NCI-H2196 (cell line): ENCODE measurements around the gene DYNLL2.
"Not testable (repeated sequence)": the region's sequence is repeated elsewhere in the genome, so short reads cannot be mapped to it uniquely, and the experiment has no call there.

Experiments used
- DNase-seq: peaks from one replicate; lab custom pipeline; 2025; ENCODE audit not compliant: unreplicated experiment; lab: John Stamatoyannopoulos, UW

Gene DYNLL2

GRCh38 chr17:58072862-58073261, 10.4 kb upstream of the DYNLL2 start:
- DNase-seq, result no peak

GRCh38 chr17:58073266-58073665, 10.0 kb upstream of the DYNLL2 start:
- not testable (repeated sequence) for DNase-seq

DNA sequence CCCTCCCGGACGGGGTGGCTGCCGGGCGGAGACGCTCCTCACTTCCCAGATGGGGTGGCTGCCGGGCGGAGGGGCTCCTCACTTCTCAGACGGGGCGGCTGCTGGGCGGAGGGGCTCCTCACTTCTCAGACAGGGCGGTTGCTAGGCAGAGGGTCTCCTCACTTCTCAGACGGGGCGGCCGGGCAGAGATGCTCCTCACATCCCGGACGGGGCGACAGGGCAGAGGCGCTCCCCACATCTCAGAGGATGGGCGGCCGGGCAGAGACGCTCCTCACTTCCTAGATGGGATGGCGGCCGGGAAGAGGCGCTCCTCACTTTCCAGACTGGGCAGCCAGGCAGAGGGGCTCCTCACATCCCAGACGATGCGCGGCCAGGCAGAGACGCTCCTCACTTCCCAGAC, 8.8 kb upstream of the DYNLL2 start:
- not testable (repeated sequence) for DNase-seq

GRCh38 chr17:58079300-58080033, 3.8 kb upstream of the DYNLL2 start:
- DNase-seq, result no peak

GRCh38 chr17:58081646-58082340, 1.4 kb upstream of the DYNLL2 start:
- no peak for DNase-seq

DNA sequence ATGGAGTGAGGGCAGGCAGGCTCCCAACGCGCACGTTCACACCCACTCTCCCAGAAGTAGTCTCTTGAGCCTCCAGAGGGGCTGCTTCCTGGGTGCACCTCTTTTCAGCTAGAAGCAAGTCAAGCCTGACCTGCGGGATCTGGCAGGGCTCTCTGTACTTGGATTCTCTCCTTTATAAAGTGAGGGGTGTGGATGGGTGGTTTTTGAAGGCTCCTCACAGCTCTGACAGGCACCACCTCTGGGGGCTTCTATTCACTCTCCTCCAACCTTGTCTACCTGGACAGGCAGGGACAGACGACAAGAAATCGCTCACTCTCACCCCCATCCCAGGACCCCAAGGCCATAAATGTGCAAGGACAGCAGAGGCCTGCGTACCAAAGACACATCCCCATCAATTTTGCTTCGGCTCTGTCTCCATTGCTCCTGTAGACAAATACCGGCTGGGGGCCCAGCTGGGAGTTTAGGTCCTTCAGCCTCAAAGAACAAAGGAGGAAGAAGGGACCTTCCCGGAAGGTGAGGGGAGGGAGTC, 814 bp upstream of the DYNLL2 start:
- DNase-seq, result no peak

GRCh38 chr17:58083491-58084316, 485 bp downstream of the DYNLL2 start:
- DNase-seq, result no peak

DNA sequence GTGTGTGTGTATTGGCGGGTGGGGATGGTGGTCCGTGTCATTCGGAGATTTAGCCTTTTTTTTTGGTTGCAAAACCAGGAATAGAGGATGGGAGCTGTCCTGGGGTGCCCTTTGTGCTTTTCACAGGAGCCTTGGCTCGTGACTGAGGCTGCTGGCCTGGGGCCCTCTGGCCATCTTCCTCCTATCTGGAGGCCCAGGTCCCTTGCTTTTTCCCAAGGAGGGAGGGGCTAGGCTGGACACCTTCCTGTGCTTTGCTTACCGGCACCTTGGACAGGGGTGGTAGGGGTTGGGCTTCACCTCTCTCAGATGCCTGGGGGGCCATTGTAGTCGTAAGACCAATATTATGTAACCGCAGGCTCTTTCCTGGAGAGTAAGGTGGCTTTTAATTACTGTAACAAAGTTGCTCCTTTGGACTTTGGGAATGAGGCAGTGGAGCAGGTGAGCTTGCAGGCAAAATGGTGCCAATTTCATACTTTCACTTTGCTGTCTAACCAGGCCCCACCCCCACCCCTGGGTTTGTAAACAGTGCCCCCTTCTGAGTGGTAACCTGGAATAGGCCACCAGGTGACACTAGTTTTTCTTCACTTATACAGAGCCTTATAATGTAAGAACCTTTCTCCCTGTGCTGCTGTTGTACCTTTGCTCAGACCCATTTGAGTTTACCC, 1.2 kb downstream of the DYNLL2 start:
- DNase-seq, result peak; percentile 33

DNA sequence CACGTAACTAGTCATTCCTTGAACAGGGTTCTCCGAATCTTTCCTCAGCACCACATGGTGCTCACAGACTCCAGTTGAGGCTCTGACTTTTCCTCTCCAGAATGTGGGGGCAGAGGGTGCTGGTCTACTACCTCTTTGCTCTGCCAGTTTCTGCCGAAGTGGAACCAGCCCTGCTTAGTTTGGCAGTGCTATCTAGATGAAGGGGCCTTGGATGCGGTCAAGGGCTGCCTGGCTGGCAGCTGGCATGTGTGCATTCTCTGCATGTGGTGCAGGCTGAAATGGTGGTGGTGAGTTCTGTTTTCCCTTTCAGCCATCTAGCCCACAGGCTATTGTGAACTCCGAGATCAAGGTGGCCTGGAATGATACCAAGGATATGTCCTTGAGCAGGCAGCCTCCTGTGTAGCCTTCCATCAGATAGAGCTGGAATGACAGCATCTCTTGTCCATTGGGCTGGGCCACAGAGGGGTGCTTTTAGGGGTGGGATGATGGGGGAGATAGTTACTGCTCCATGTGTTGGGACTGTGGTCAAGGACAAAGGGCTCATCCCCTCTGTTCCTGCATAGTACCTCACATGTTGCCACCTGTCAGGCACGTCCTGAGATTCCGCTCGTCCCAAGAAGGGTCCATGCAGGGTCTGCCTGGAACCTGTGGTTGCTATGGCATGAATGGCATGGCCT, 2.0 kb downstream of the DYNLL2 start:
- no peak for DNase-seq

- DNase-seq, result no peak
These were observed 3.7 kb downstream of the DYNLL2 start for GRCh38 chr17:58086953-58087352.

DNA sequence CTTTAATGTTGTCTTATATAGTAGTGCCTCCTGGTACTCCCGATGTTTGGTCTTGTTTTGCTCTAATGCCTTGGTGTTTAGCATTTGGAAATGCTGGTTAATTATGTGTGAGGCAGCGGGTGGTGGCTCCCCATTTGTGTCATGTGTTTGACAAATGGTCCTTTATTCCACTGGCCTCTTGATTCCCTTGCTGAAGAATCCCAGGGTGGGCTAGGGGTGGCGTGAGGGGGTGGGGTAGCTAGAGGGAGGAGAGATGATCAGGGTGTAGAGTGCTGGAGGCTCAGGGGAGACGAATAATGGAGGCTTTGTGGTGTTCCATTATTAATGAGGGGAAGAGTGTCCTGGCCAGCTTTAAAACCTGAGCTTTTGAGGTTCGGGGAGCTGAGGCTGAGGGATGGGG, 5.4 kb downstream of the DYNLL2 start:
- no peak for DNase-seq

DNA sequence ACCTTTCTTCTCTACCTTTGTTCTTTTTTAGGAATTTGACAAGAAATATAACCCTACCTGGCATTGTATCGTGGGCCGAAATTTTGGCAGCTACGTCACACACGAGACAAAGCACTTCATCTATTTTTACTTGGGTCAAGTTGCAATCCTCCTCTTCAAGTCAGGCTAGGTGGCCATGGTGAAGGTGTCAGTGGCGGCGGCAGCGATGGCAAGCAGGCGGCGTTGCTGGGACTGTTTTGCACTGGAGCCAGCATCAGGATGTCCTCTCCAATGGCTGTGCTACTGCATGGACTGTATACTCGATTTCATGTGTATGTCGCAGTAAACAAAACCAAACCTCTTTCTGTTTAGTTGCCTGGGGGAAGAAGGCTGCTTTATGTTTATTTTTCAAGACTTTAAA, 5.9 kb downstream of the DYNLL2 start:
- no peak for DNase-seq

GRCh38 chr17:58091024-58091567, 7.9 kb downstream of the DYNLL2 start:
- no peak for DNase-seq

DNA sequence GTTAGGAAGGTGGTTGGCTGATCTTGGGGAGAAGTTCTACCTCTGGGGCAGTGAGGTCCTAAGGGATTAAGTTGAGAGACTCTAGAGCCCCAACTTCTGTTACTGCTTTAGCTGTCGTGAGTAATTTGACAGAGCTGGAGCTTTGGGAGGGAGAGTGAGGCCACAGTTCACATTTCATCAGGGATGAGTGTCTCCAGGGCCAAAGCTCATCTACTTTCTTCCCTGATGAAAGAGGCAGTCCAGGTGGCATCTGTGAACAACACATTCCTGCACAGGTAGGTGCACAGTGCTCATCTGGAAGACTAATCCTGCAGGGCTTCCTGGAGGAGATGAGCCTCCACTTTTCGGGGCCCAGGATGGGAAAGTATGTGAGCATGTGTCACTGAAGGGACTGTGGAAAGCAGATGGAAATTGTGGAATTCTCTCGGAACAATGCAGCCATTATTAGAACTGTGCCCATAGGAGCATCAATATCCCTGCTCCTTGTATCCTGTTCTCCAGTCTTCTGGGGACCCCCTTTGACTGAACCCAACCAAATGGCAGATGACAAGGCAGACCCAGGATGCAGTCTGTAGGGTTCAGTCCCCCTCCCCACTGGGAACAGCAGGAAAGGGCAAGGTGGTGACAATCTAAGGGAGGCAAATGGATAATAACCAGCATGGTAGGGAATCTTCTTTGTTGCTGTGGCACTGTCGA, 9.0 kb downstream of the DYNLL2 start:
- DNase-seq, result no peak

GRCh38 chr17:58092797-58093385, 9.7 kb downstream of the DYNLL2 start:
- no peak for DNase-seq

- DNase-seq, result no peak
These were observed 10.9 kb downstream of the DYNLL2 start for GRCh38 chr17:58094118-58094517.

- no peak for DNase-seq
These were observed 13.7 kb downstream of the DYNLL2 start for GRCh38 chr17:58096892-58097291.

GRCh38 chr17:58097384-58098088, 14.3 kb downstream of the DYNLL2 start:
- no peak for DNase-seq

- DNase-seq, result no peak
These were observed 17.3 kb downstream of the DYNLL2 start for GRCh38 chr17:58100506-58100905.
